ENCODE results near the gene FOSL2.

Gene FOSL2

DNA sequence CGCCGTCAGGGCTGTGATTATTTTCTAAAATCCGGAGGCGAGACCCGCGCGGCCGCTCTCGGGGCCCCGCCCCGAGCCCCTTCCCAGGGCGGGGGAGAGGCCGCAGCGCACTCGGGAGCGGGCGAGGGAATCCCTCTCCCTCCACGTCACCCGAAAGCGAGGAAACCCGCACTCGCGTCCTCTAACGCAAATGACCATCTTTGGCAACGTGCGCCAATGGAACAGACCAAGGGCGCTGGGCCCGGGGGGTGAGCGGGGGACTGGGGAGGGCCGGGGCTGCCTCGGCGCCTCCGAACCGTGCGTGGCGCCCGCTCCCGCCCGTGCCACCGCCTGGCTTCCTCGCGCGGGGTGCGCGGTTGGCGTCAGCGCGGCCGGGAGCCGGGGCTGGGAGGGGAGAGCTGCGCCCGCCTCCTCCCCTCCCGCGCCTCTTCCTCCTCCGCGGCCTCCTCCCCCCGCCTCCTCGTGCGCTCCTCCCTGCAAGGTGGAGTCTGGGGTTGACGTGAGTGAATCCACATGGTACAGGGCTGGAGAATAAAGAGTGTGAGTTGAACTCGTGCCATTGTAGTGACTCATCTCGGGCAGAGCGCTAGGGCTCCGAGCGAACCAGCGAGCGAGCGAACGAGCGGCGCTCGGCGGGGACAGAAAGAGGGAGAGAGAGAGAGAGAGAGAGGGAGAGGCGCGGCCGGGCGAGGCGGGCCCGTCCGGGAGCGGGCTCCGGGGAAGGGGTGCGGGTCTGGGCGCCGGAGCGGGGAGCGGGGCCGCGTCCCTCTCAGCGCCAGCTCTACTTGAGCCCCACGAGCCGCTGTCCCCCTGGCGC is at the start of gene FOSL2:
FOSL2 (plus strand) TSS at position 562 of the 817 bp plus-strand sequence. CDS start 863 bp downstream, outside the sequence.
- DNase-seq (ENCODE audit: low spot score), result peak; percentile 84

DNA sequence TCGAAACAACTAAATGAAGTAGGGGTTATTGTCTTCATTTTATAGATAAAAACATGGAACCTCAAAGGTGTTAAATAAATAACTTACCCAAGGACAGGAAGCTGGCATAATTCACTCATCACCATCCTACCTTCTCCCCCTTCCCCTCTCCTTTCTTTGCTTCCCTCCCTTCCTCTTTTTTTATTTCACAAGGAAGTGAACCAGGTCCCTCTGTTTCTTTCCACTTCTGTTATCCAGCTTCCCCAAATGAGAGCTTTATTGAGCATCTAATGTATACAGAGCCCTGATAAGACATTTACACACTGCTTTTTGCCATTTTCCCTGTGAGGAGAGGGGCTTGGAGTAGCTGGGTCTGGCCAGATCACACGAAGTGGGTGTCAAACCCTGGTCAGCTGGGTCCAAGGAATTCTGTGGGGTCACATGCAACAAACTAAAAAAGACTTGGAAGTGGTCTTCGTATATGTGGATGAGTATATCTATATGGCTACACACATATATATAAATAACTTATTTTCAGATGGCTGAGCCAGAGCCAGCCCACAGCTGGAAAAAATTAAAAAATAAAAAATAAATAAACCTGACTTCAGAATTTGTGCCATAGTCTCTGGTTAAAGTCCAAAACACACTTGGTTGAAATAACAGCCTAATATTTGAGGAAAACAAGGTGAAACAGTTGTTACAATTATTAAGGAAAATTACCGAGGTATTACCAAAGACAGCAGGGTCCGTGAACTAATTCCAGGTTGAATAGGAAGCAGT is 49.3 kb upstream of the FOSL2 start:
- DNase-seq (ENCODE audit: low spot score), result no peak

DNA sequence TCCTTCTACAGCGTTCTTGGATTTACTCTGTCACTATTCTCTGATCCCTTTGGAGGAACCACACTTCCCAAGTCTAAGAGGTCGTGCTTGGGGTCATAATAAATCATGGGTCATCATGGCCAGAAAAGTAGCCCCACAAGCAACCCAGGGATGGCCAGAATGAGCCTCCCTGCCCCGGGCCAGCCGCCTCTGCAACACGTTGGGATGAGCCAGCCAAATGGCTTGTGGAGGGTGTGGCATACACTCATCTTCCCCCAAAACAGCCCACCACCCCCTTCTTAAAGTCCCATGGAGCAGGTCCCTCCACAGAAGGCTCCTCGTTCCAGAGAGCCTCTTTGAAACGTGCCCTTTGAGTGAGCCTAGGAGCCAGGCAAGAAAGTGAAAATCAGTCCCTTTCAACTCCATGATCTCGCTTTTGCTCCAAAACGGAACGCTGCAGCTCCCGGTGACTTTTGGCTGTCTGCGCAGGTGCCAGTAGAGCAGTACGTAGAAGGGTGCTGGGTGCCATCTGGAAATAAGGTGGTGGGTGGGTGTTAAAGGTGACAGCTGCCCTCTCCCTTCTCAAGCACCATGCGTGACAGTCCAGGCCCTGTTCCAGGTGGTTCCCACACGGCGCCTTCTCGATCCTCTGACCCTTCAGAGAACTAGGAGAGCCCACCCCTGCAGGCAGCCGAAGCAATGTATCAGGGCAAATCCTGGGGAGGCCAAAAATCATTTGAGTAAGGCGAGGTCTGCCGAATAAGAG is 48.5 kb upstream of the FOSL2 start:
- DNase-seq (ENCODE audit: low spot score), result no peak

DNA sequence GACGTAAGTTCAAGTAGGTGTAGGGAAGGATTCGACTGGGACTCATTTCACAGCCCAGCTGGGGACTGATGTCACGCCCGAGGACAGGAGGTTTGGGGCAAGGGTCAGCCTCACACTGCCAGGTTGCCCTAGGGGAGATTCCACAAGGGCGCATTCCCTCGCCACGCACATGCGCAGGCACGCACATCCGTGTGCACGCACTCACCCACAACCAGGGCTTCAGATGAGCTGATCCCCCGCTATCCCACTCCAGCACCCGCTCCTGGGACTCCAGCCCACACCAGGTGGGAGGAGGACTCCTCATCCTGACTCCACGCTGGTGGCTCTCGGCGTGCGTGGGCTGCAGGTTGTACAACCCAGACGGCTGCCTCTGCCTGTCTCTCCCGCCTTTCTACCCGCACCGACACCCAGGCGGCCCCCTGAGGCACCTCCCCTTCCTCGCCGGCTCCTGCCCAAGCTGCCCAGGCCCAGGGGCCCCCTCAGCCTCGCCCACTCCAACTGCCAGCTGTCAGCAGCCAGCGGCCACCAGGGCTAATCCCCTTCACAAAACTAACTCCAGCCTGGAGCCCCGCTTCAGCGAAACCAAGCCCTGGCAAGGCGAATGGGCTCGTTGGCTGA is 47.8 kb upstream of the FOSL2 start:
- no peak for DNase-seq (ENCODE audit: low spot score)

DNA sequence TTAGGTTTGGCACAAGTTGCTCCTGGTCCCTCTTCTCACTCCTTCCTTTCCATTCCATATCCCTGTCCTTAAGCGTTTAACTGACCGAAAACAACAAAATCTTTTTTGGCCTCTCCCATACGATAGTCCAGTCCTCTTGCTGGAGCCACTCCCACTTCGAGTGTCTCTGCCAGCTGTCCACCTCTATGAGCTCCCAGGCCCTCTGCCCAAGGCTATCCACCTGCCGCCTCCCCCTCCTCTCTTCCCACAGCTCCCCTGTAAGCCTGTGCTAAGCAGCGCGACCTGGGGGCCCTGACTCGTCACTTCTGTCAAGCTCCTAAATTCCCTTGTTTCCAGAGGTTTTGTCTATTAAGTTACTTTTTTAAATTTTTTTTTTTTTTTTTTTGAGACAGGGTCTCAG is 47.0 kb upstream of the FOSL2 start:
- DNase-seq (ENCODE audit: low spot score), result no peak

DNA sequence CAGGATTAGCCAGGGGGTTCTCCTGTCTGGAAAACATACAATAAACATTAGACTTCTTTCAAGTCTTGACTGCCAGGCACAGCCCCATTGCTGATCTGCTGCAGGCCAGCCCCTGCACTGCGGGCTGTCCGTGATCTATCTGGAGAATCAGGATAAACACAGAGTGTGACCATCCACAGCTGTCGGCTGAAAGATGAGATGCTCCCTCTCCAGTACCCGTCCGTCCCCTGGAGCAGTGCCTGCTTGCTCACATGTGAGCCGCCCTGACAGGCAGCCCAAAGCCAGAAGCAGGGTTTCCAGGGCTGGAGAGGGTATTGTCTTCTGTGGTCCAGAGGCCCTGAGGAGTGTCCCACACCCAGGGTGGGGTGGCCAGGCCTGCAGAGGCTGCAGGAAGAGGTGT is 46.1 kb upstream of the FOSL2 start:
- DNase-seq (ENCODE audit: low spot score), result no peak

DNA sequence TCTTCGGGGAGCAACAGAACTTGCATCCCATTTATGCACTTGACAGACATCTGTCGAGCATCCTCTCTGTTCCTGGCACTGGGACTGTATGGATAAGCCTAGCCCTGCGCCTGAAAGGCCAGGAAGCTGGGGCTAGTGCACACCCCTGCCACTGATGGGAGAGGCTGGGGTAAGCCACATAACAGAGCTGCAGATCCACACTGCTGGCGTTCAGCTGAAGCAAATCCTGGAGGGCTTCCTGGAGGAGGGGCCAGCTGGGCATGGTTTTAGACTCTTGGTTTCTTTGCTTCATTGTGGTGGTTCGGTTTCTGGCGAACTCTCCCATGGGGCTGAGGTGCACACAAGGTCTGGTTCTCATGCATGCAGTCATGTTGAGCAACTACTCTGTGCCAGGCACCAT is 45.5 kb upstream of the FOSL2 start:
- no peak for DNase-seq (ENCODE audit: low spot score)

DNA sequence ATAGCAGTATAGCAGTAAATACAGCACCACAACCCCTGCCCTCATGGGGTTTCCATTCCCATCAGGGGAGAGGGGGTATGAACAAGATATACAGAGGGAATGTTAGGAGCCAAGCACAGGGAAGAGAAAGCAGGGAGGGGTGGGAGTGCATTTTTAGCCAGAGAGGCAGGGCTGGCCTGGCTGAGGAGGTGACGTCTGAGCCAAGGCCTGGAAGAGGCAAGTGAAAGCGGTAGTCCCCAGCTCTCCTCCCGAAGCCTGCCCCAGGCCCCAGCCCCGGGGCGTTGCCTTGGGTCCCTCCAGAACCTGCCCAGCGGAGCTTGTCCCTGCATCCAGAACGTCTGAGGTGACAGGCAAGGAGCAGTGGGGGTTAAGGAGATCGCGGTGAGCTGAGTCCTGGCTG is 45.1 kb upstream of the FOSL2 start:
- DNase-seq (ENCODE audit: low spot score), result no peak

DNA sequence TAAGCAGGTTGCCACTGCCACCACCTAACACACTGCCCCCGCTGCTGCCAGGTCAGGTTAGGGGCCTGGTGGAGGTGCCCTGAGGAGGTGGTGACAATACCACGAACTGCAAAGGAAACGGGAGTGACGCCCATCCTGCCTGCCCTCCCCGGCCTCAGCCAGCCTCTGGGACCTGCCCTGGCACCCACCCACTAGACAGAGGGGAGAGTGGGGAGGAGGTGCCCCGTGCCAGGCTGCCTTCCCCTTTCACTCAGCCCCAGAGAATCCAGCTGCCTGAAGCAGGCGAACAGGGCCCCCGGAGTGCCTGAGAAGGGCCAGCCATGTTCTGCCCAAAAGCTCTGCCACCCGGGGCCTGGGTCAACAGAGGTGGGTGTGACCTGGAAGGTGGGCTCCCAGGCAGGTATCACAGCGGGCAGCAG is 44.5 kb upstream of the FOSL2 start:
- DNase-seq (ENCODE audit: low spot score), result no peak

DNA sequence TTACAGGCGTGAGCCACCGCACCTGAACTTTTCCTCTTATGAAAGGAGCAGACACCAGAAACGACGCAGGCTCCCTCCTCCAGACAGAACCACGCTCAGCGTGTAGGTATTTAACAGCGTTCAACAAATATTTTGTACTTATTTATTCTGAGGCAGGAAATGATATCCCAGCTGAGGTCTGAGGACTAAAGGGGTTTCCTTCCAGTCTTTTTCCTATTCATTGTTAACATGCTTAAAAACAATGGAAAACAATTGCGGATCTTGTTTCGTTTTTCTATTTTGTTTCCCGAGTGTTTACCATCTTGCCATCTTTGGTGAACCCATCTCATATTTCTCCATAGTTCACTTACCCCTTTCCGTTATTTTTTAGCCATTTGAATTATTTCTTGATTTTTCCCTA is 43.7 kb upstream of the FOSL2 start:
- no peak for DNase-seq (ENCODE audit: low spot score)

DNA sequence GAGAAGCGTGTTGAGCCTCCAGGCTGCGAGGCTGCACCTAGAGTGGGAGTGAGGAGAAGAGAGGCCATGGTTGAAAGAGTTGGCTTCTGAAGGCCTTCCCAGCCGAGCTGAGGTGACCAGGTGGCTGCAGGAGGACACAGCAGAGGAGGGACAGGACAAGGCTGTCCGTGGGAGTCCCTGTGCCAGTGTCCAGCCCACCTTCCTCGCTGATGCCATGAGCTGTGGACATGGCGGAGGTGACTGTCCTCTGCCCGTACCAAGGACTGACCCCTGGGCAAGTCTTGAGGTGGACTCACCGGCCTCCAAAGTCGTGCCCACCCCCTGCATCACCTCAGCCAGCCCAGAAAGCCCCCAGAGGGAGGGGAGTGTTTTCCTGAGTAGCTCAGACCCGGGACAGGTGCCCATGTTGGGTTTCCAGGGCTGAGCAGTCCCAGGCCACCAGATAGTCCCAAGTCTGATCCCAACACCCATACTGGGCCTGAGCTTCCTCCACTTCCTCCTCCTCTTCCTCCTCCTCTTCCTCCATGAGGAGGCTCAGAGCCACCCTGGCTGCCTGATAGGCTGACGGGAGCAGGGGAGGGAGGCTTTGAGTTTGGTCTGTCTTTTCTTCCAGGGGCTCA is 43.0 kb upstream of the FOSL2 start:
- DNase-seq (ENCODE audit: low spot score), result no peak

DNA sequence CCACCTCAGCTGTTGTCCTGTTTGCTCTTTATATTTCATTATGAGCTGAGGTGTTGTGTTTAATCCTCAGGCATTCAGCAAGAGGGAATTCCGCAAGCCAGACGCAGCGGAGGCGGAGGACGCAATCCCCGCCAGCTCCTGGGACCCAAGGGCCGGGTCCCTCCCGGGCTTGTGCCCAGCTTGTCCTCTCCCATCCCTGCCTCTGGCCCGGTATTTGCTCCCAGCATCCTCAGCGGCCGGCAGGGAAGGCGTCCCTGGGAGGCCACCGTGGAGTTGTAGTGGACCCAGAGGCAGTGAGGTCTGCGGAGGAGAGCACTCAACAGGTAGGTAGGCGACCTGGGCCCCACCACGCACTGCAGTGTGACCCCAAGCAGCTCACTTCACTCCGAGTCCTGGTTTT is 42.5 kb upstream of the FOSL2 start:
- no peak for DNase-seq (ENCODE audit: low spot score)

DNA sequence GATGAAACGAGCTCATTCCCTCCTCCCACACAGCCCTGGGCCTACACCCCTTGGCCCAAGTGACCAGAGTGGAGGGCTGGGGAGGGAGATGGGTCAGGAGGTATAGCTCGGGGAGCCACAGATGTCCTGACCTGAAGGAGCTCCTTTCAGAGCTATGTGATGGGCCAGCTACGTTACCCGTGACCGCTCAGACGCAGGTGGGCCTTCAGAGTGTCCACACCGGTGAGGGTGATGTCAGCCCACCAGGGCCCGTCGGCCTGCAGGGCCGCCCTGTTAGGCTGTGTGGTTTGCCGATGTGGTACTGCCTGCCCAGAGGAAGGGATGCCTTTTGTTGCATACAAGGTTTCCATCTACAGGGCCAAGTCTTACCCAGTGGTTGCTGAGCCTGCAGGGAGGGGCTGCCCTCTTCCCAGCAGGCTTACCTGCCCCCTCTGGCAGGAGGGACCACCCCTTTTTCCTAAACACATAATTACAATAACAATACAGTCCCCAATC is 41.8 kb upstream of the FOSL2 start:
- DNase-seq (ENCODE audit: low spot score), result no peak

DNA sequence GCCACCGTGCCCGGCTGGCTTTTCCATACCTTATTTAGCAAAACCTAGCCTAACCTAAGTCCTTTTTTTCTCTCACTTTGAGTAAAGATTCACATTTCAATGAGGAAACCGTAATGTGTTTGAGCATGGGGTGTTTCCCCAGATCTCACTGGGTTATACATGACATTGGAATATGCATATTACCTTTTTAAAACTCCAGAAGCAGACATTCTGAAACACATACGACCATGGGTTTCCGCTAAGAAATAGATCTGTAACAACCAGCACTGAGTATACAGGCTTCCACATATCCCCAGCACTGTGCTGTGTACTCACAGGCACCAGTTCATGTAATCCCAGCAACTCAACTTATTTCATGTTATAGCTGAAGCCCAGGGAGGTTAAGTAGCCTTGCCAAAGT is 41.0 kb upstream of the FOSL2 start:
- DNase-seq (ENCODE audit: low spot score), result no peak

DNA sequence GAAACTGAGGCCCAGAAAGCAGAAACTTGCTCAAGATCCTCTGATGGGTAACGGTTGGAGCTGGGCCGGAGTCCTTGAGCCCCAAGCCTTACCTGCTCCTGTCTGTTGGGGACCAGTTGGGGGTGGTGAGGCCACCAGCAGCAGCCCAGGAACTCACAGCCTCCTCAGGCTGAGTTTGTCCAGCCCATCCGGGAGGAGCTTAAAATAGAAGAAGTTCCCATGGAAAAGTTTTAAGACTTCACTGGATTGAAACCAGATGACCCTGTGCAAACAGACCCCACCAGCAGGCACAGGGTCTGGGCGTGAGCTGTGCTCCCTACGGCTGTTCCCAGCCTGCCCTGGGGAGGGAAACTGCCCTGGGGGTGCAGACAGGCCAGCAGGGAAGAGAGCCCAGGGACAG is 40.6 kb upstream of the FOSL2 start:
- DNase-seq (ENCODE audit: low spot score), result no peak

DNA sequence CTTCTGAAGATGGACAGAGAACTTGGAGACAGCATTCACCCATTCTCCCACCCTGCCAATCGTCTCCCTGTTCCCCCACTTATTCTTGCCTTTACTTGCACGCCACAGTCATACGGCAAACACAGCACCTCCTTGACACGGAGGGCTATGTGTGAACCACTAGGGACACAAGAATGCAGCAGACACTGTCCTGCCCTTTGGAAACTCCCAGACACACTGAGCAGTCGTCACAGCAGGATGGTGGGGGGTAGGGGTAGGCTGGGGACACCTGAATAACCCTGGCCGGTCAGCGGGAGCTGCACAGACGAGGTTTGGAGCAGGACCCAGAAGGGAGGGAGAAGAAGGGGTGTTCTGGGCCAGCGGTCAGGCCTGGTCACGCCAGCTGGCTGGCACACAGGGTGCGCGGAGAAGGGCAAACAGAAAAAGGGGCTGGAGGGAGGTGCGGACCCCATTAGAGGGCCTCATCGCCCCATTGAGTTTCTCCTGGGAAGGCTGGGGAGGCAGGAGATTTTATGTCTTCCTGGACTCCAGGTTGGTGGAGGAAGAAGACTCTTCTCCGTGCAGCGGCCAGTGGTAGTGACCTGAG is 40.0 kb upstream of the FOSL2 start:
- DNase-seq (ENCODE audit: low spot score), result no peak

DNA sequence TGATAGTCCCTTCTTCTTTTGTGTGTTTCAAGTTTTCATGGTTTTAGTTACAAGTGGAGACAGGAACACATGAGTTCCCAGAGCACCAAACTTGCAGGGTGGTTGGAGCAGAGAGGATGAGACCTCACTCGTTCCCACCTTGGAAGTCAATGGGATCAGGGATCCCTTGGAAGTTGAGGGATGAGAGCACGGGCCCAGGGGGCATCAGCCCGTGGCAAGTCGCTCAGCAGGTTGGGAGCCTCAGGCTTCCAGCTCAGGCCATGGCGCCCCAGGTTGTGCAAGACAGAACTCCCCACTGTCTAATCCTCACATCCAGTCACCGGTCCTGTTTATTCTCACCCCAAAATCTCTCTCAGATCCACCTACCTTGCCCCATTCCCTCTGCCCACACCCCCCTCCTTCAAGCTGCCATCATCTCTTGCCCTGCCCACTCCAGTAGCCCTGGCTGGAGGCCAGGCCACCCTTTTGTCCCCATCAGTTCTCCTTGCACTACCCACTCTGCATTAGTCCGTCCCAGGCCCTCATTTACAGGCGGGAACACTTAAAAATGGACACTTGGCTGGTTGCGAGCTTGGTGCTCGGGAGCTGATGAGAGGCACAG is 37.6 kb upstream of the FOSL2 start:
- no peak for DNase-seq (ENCODE audit: low spot score)

DNA sequence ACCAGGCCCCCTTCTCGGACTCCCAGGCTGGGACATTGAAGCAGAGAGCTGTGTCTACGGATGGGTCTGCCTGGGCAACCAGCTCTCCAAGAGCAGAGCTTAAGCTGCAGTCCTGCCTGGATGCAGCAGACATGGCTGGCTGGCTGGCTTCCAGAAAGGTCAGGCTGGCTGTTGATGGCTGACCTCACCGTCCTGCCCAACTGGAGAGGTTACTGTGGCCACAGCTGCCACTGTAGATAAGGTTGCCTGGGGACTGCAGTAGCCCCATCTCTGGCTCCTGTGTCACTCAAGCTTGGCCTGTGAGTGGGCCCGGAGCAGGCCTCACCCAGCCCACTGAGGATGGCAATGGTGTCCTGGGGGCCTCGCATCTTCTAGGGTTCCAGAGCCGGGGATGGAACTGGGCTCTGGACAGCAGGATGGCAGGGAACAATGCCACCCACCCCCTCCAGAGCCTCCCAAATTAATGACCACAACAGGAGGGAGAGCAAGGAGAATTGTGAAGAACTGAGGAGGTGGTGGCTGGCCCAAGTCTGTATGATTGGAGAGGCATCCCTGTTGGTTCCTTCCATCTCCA is 37.0 kb upstream of the FOSL2 start:
- no peak for DNase-seq (ENCODE audit: low spot score)

DNA sequence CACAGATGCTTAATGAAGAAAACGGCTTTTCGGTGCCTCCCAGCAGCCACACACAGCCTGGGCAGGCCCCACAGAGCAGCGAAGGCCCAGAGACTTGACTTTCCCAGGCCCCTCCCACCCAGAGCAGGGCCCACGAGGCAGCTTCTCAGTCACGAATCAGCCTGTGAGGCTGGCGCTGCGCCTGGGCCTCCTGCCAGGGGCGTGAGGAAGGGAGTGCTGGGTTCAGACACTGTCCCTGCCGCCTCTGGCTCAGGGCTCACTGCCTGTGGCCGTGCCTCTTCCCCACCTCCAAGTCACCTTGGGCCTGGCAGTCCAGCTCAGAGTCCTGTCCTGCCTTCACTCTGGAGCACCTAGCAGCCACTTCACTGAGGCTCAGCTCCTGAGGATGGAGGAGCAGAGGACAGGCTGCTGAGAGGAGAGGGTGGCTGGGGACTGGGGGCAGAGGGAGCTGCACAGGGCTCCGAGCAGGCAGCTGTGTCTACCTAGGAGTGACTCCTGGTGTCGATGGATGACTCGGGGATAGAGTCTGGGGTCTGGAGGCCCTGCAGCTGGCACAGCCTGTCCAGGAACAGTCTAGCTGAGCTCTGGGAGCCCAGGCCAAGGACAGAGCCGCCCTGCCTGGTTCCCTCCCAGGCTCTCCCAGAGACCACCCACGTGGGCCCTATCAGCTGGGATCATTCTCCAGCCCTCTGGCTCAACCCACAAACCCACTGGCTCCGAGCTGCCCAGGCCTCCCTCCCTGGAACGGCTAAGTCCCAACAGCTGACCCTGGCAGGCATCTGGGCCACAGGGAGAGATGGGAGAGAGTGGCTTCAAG is 36.4 kb upstream of the FOSL2 start:
- no peak for DNase-seq (ENCODE audit: low spot score)

DNA sequence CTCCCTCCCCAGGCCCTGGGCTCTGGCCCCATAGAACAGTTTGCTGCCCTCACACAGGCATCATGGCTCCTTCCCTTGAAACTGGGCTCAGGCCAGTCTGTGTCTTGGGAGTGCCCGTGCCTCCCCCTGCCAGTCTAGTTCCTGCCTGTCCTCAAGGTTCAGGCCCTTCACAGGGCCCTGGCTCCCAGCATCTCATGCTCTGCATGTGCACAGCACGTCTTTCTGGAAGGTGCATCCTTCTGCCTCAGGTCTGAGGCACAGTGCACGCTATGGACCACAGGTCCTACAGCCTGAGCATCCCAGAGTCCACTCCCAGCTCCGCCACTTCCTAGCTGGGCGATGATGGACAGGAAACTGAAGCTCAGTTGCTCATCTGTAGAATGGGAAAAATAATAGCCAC is 35.6 kb upstream of the FOSL2 start:
- no peak for DNase-seq (ENCODE audit: low spot score)
